Upper lobe of left lung (tissue), 6 donors: ENCODE measurements around the gene SRCAP. TPM values are rescaled to one million over a fixed set of nuclear protein-coding genes. Genes with fewer than 3 reads are reported as not detected.

Experiments used
- ATAC-seq, 2 donors: fragments of 200-7000 bp; cut with Tn5 transposase; one replicate each; pipeline ENCODE4 v1.9.1; 2022; ENCODE audit warnings: mild to moderate bottlenecking in 2 of 2, moderate library complexity in 2 of 2; ENCODE audit not compliant: low FRiP score in 2 of 2
- DNase-seq, 2 donors: peaks; one replicate each; pipeline ENCODE4 v3.0.0-alpha.2; 2019 to 2020
- H3K27ac ChIP-seq, 4 donors: fragments of 200-600 bp; sonication (generic); one replicate each; pipeline ENCODE4 v1.5.1; 2016 to 2019
- H3K27me3 ChIP-seq, 4 donors: fragments of 200-600 bp; sonication (generic); one replicate each; pipeline ENCODE4 v1.5.1; 2017 to 2019
- H3K36me3 ChIP-seq, 4 donors: fragments of 200-600 bp; sonication (generic); one replicate each; pipeline ENCODE4 v1.5.1; 2016 to 2019
- H3K4me1 ChIP-seq, 4 donors: fragments of 200-600 bp; sonication (generic); one replicate each; pipeline ENCODE4 v1.5.1; 2018 to 2019
- H3K4me3 ChIP-seq, 4 donors: fragments of 200-600 bp; sonication (generic); one replicate each; pipeline ENCODE4 v1.5.1; 2017 to 2019; ENCODE audit warnings: mild to moderate bottlenecking in 2 of 4, moderate library complexity in 1 of 4
- H3K9me3 ChIP-seq, 4 donors: fragments of 200-600 bp; sonication (generic); one replicate each; pipeline ENCODE4 v1.5.1; 2018 to 2019
- CTCF ChIP-seq, 6 experiments: fragments of 450-650 bp in 4 of 6; fragments of 200-600 bp in 2 of 6; sonication (generic) in 2 of 6; IDR thresholded peaks; one replicate each; pipeline ENCODE4 v1.5.1; 2016 to 2019; ENCODE audit warnings: antibody characterized with exemption in 6 of 6
- POLR2A ChIP-seq, 4 donors: fragments of 450-650 bp; IDR thresholded peaks; one replicate each; pipeline ENCODE4 v1.5.1; 2016 to 2017; ENCODE audit warnings: antibody characterized with exemption in 4 of 4, mild to moderate bottlenecking in 2 of 4
- POLR2AphosphoS5 ChIP-seq, 2 donors: sonication (generic); formaldehyde crosslinking; IDR thresholded peaks; one replicate each; pipeline ENCODE4 v1.5.1; 2017; ENCODE audit warnings: antibody characterized with exemption in 2 of 2
- WGBS, 2 donors: methylation state at CpG; one replicate each; pipeline ENCODE4 v1.1.5; 2017 to 2018; 5-methylcytosine and 5-hydroxymethylcytosine counted together
- small RNA-seq, 4 donors: library from RNA; depleted of rRNA; stranded (forward); fragments of <200 nt; gene quantifications; one replicate each; pipeline ENCODE3, GENCODE V24; 2016
- total RNA-seq, 6 donors: library from RNA; depleted of rRNA in 4 of 6; stranded (reverse); fragments of >200 nt in 4 of 6; gene quantifications; one replicate each; pipeline versions ENCODE4 v1.1.0 to v1.2.1, GENCODE V29; 2016 to 2021
- donor health status: DM: no; HTN: no; CAD: no; lungs with moderate emphysema.
- donor health status: DM: no; HTN: yes; CAD: no; lungs with severe emphysema.

Gene SRCAP
- total RNA-seq, 6 donors from 2014 or later: 38.3 to 102 (median 66.0) TPM

GRCh38 chr16:30787613-30788378, 88.8 kb downstream of the SRCAP start:
- DNase-seq: no peak
- Histone ChIP-seq H3K27ac (peak overlapping the region; percentile 89 to 96 (median 92)), H3K36me3 (peaks cover under 1 to 17% (median 14%) of the 10 kb centered on the region in 4 donors), H3K4me3 (peak overlapping the region; percentile 95 to 99 (median 96)), H3K4me1 (peaks cover 14 to 20% (median 18%) of the 10 kb centered on the region in 4 donors), H3K9me3 (no peaks in the 10 kb centered on the region), H3K27me3 (no peaks in the 10 kb centered on the region)
- no peak for ATAC-seq
- WGBS, 2 donors: 50 to 51% methylated on average over 11 of the region's 11 CpGs
- no peak for TF ChIP-seq POLR2A (IDR thresholded peaks at IDR 0.05)
- no peak for TF ChIP-seq POLR2AphosphoS5 (IDR thresholded peaks at IDR 0.05)
- TF ChIP-seq CTCF (IDR thresholded peaks at IDR 0.05): no peak

Small RNA genes within 50 kb of the gene (small RNA-seq; reads per million reads assigned to genes)
- gene RNU6-1043P (0 reads per million in 4 donors), gene RNU6-416P (0 reads per million in 4 donors), gene SNORA30 (0.11 to 1.6 (median 0.39) reads per million in 4 donors)

Other genes starting within 250 kb of the SRCAP start
- gene ITGAL, start 226.4 kb upstream of the SRCAP start, total RNA-seq: 100 to 1,000 TPM in 1 of 6 donors, 10 to 100 TPM in 5; 22.8 to 138 (median 67.0) TPM
- gene ZNF768, start 172.6 kb upstream of the SRCAP start, total RNA-seq: 10 to 100 TPM; 27.3 to 58.7 (median 34.8) TPM
- gene ZNF747, start 164.3 kb upstream of the SRCAP start, total RNA-seq: 10 to 100 TPM; 11.0 to 15.5 (median 11.5) TPM
- 10 to 100 TPM in 4 of 6 donors, 1 to 10 TPM in 2; 7.6 to 18.9 (median 10.6) TPM for gene ZNF764, start 140.8 kb upstream of the SRCAP start, total RNA-seq
- 10 to 100 TPM; 15.0 to 34.6 (median 18.8) TPM for gene ZNF688, start 127.5 kb upstream of the SRCAP start, total RNA-seq
- gene ZNF785, start 113.5 kb upstream of the SRCAP start, total RNA-seq: 10 to 100 TPM in 4 of 6 donors, 1 to 10 TPM in 2; 7.3 to 52.4 (median 15.3) TPM
- gene ZNF689, start 88.8 kb upstream of the SRCAP start, total RNA-seq: 10 to 100 TPM in 2 of 6 donors, 1 to 10 TPM in 4; 3.1 to 10.9 (median 8.9) TPM
- gene PRR14, start 48.2 kb upstream of the SRCAP start, total RNA-seq: 100 to 1,000 TPM in 1 of 6 donors, 10 to 100 TPM in 5; 34.5 to 160 (median 54.9) TPM
- gene FBRS, start 40.7 kb upstream of the SRCAP start, total RNA-seq: 100 to 1,000 TPM in 1 of 6 donors, 10 to 100 TPM in 5; 38.0 to 150 (median 70.4) TPM
- 10 to 100 TPM; 27.4 to 70.2 (median 33.5) TPM for gene PHKG2, start 49.3 kb downstream of the SRCAP start, total RNA-seq
- 10 to 100 TPM in 4 of 6 donors, 1 to 10 TPM in 2; 6.1 to 45.1 (median 16.0) TPM for gene CFAP119, start 62.9 kb downstream of the SRCAP start, total RNA-seq
- 100 to 1,000 TPM in 2 of 6 donors, 10 to 100 TPM in 4; 69.9 to 137 (median 95.2) TPM for gene RNF40, start 63.2 kb downstream of the SRCAP start, total RNA-seq
- gene ZNF629, start 88.0 kb downstream of the SRCAP start, total RNA-seq: 10 to 100 TPM; 13.1 to 32.5 (median 14.8) TPM
- 10 to 100 TPM; 15.7 to 32.8 (median 28.2) TPM for gene BCL7C, start 194.9 kb downstream of the SRCAP start, total RNA-seq
- 10 to 100 TPM in 2 of 6 donors, 1 to 10 TPM in 4; 4.2 to 14.5 (median 7.1) TPM for gene CTF1, start 197.4 kb downstream of the SRCAP start, total RNA-seq
- gene FBXL19, start 224.4 kb downstream of the SRCAP start, total RNA-seq: 10 to 100 TPM in 4 of 6 donors, 1 to 10 TPM in 2; 7.3 to 40.9 (median 15.5) TPM
- 10 to 100 TPM; 22.2 to 33.9 (median 28.4) TPM for gene ORAI3, start 249.9 kb downstream of the SRCAP start, total RNA-seq